Caco-2 (cell line): ENCODE measurements around the gene ITPRID1. TPM values are rescaled to one million over a fixed set of nuclear protein-coding genes. Genes with fewer than 3 reads are reported as not detected.

Experiments
- BruUV-seq: library from RNA; stranded (reverse); fragments of 400-500 nt; replicated peaks from 2 replicates; lab custom pipeline; 2021; lab: Mats Ljungman, UMichigan
- CTCF ChIA-PET: fragments of 300-600 bp; sonication (Branson Sonifier 250); formaldehyde crosslinking; loops from one replicate; lab custom pipeline; 2022; ENCODE audit warnings: antibody characterized with exemption; lab: Charles Lee
- POLR2A ChIA-PET: fragments of 300-600 bp; sonication (Branson Sonifier 250); formaldehyde crosslinking; loops from one replicate; lab custom pipeline; 2022; ENCODE audit warnings: antibody characterized with exemption; lab: Charles Lee
- DNase-seq, 2 experiments: peaks; one replicate each; pipeline versions ENCODE4 v3.0.0 to v3.0.0-alpha.2; 2020 to 2022
- H3K27me3 ChIP-seq: replicated peaks from 2 replicates; pipeline ENCODE4 v1.6.0; 2011; ENCODE audit warnings: low read length; ENCODE audit not compliant: control insufficient read depth, insufficient read depth
- H3K36me3 ChIP-seq: 2 replicates; pipeline ENCODE4 v1.5.1; 2011; ENCODE audit warnings: low read length; ENCODE audit not compliant: control insufficient read depth, insufficient read depth
- H3K4me1 ChIP-seq: fragments of 250-450 bp; sonication (Bioruptor Pico); 2 replicates; pipeline ENCODE4 v1.5.1; 2020; ENCODE audit warnings: mild to moderate bottlenecking
- H3K4me3 ChIP-seq: 2 replicates; pipeline ENCODE4 v1.5.1; 2011; ENCODE audit warnings: low read depth, mild to moderate bottlenecking, control low read depth, low read length
- H3K9me3 ChIP-seq: fragments of 250-450 bp; sonication (Bioruptor Pico); 2 replicates; pipeline ENCODE4 v1.5.1; 2020; ENCODE audit warnings: mild to moderate bottlenecking, moderate library complexity
- H3K27ac Mint-ChIP-seq: one replicate; pipeline ENCODE4 v1.8.0; 2022; ENCODE audit warnings: mixed read lengths; ENCODE audit not compliant: unreplicated experiment
- H3K27me3 Mint-ChIP-seq: one replicate; pipeline ENCODE4 v1.8.0; 2022; ENCODE audit warnings: mixed read lengths; ENCODE audit not compliant: insufficient read depth, unreplicated experiment
- H3K36me3 Mint-ChIP-seq: one replicate; pipeline ENCODE4 v1.8.0; 2022; ENCODE audit warnings: mild to moderate bottlenecking, mixed read lengths; ENCODE audit not compliant: insufficient read depth, unreplicated experiment
- H3K4me1 Mint-ChIP-seq: one replicate; pipeline ENCODE4 v1.8.0; 2022; ENCODE audit warnings: low read depth, mixed read lengths; ENCODE audit not compliant: unreplicated experiment
- H3K4me3 Mint-ChIP-seq: one replicate; pipeline ENCODE4 v1.8.0; 2022; ENCODE audit warnings: mild to moderate bottlenecking, moderate library complexity, mixed read lengths; ENCODE audit not compliant: unreplicated experiment
- H3K9me3 Mint-ChIP-seq: one replicate; pipeline ENCODE4 v1.8.0; 2022; ENCODE audit warnings: mixed read lengths; ENCODE audit not compliant: unreplicated experiment
- intact Hi-C: fragments of 100-400 bp; cut with micrococcal nuclease; formaldehyde crosslinking; loops from one replicate; pipeline ENCODE4 v1.10.0; 2022; ENCODE audit not compliant: unreplicated experiment
- total RNA-seq: library from RNA; stranded (reverse); gene quantifications from 2 replicates; pipeline ENCODE4 v1.2.3, GENCODE V29; 2022
- TF ChIP-seq, protein P1 (sequence below), 2 experiments: fragments of 200-600 bp in 1 of 2; IDR thresholded peaks; 1 replicate in 1 of 2; 2 replicates in 1 of 2; pipeline versions ENCODE4 v1.5.1 to v1.8.0; 2011 to 2022; ENCODE audit warnings: antibody characterized with exemption in 1 of 2, control low read depth in 1 of 2, inconsistent platforms in 1 of 2, low read depth in 1 of 2, low read length in 1 of 2, mild to moderate bottlenecking in 1 of 2, moderate library complexity in 1 of 2; ENCODE audit not compliant: insufficient read depth in 1 of 2, severe bottlenecking in 1 of 2, unreplicated experiment in 1 of 2

ITPRID1 gene
- total RNA-seq, 1 experiment from 2014 or later, result 0.09 TPM

DNA sequence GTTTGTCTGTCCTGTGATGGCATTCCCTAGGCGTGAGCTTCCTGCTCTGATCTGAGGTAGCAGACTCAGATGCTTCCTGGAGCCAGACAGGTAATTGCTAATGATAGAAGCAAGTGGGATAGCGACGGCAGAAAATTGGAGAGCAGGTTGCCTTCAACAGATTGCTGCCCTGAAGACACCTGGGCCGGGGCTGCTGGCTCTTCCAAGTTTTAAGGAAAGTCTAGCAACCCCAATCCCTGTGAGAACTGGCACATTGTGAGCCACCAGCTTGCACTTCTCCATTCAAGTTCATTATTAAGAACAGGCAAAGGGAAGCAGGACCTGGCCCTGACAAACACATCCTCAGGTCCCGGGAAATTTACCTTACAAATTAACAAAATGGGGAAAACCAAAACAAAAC, 50.8 kb downstream of the ITPRID1 start:
- no peak for DNase-seq
- CTCF ChIA-PET, result no interaction called here
- no peak overlapping the region for H3K27ac Mint-ChIP-seq
- Histone ChIP-seq H3K4me3 (no peak overlapping the region), H3K27me3 (no peaks in the 10 kb centered on the region; the same call in 1 of the 2 replicates), H3K36me3 (no peaks in the 10 kb centered on the region), H3K4me1 (peaks cover 7% of the 10 kb centered on the region; the same call in 1 of the 2 replicates), H3K9me3 (no peaks in the 10 kb centered on the region)
- POLR2A ChIA-PET, result no interaction called here
- intact Hi-C loops, result no loop called here
- BruUV-seq, result no TSS peak
- H3K4me3 Mint-ChIP-seq, result no peak overlapping the region
- H3K36me3 Mint-ChIP-seq, result no peaks in the 10 kb centered on the region
- TF ChIP-seq, protein P1, sequence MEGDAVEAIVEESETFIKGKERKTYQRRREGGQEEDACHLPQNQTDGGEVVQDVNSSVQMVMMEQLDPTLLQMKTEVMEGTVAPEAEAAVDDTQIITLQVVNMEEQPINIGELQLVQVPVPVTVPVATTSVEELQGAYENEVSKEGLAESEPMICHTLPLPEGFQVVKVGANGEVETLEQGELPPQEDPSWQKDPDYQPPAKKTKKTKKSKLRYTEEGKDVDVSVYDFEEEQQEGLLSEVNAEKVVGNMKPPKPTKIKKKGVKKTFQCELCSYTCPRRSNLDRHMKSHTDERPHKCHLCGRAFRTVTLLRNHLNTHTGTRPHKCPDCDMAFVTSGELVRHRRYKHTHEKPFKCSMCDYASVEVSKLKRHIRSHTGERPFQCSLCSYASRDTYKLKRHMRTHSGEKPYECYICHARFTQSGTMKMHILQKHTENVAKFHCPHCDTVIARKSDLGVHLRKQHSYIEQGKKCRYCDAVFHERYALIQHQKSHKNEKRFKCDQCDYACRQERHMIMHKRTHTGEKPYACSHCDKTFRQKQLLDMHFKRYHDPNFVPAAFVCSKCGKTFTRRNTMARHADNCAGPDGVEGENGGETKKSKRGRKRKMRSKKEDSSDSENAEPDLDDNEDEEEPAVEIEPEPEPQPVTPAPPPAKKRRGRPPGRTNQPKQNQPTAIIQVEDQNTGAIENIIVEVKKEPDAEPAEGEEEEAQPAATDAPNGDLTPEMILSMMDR (IDR thresholded peaks at IDR 0.05; ENCODE audit: insufficient read depth in 1 of 2, low read depth in 1 of 2, low read length in 1 of 2, severe bottlenecking in 1 of 2, unreplicated experiment in 1 of 2), result no peak
- H3K4me1 Mint-ChIP-seq, result peaks cover 6% of the 10 kb centered on the region
- no peaks in the 10 kb centered on the region for H3K27me3 Mint-ChIP-seq
- no peaks in the 10 kb centered on the region for H3K9me3 Mint-ChIP-seq

DNA sequence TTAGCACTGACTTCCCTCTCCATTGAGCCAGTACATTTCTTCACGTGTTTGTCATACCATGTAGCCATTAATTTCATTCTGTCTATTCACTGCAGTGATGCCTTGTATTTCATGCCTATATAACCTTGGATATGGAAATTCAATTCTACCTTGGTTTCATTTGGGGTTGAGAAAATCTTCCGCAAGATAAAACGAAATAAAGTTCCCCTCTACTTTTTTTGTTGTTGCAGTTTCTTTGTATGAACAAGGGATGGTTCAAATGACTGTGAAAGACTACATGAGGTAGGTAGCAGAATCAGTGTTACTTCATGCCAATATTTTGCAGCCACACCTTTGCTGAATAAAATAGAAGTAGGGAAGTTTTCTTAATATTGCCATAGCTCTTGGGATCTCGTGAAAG, 55.6 kb downstream of the ITPRID1 start:
- no TSS peak for BruUV-seq
- CTCF ChIA-PET, result no interaction called here
- Histone ChIP-seq H3K4me1 (no peaks in the 10 kb centered on the region), H3K4me3 (no peak overlapping the region), H3K27me3 (no peaks in the 10 kb centered on the region; the same call in 1 of the 2 replicates), H3K36me3 (no peaks in the 10 kb centered on the region), H3K9me3 (no peaks in the 10 kb centered on the region)
- Mint-ChIP-seq H3K9me3 (no peaks in the 10 kb centered on the region), H3K27ac (no peak overlapping the region), H3K4me3 (no peak overlapping the region), H3K36me3 (no peaks in the 10 kb centered on the region), H3K4me1 (no peaks in the 10 kb centered on the region), H3K27me3 (no peaks in the 10 kb centered on the region)
- TF ChIP-seq, protein P1 (IDR thresholded peaks at IDR 0.05; ENCODE audit: insufficient read depth in 1 of 2, low read depth in 1 of 2, low read length in 1 of 2, severe bottlenecking in 1 of 2, unreplicated experiment in 1 of 2), result no peak
- intact Hi-C loops, result no loop called here
- no peak for DNase-seq
- POLR2A ChIA-PET, result no interaction called here

DNA sequence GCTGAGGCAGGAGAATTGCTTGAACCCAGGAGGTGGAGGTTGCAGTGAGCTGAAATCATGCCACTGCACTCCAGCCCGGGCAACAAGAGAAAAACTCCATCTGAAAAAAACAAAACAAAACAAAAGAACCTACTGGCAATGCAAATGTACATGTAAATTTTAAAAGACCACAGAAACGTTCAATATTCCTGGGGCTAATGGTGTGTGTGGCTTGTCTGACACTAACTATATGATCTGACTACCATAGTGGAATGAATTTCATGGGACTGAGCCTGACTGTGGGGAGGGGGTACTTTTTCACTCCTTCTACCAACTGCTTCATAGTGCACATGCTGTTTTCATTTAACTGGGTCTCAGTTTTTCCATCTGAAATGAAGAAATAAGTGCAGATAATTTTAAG, 69.6 kb downstream of the ITPRID1 start:
- no peaks in the 10 kb centered on the region for H3K4me1 Mint-ChIP-seq
- POLR2A ChIA-PET, result no interaction called here
- Histone ChIP-seq H3K27me3 (no peaks in the 10 kb centered on the region), H3K4me3 (no peak overlapping the region), H3K9me3 (no peaks in the 10 kb centered on the region), H3K36me3 (no peaks in the 10 kb centered on the region), H3K4me1 (no peaks in the 10 kb centered on the region)
- intact Hi-C loops, result no loop called here
- TF ChIP-seq, protein P1 (IDR thresholded peaks at IDR 0.05; ENCODE audit: insufficient read depth in 1 of 2, low read depth in 1 of 2, low read length in 1 of 2, severe bottlenecking in 1 of 2, unreplicated experiment in 1 of 2), result no peak
- no peaks in the 10 kb centered on the region for H3K9me3 Mint-ChIP-seq
- no peaks in the 10 kb centered on the region for H3K36me3 Mint-ChIP-seq
- CTCF ChIA-PET, result no interaction called here
- H3K27ac Mint-ChIP-seq, result no peak overlapping the region
- no peak overlapping the region for H3K4me3 Mint-ChIP-seq
- no peaks in the 10 kb centered on the region for H3K27me3 Mint-ChIP-seq
- DNase-seq, result no peak
- BruUV-seq, result no TSS peak
